OCI-LY7 (cell line): ENCODE results near the gene ZFP36L2.
"Not testable (repeated sequence)": the region's sequence is repeated elsewhere in the genome, so short reads cannot be mapped to it uniquely, and the experiment has no call there.

Experiments used
- CTCF ChIP-seq: fragments of 200-600 bp; sonication (generic); conservative IDR thresholded peaks from 2 replicates; pipeline ENCODE4 v1.5.1; 2014; ENCODE audit warnings: mild to moderate bottlenecking, antibody characterized with exemption, low read length, moderate library complexity, mixed read lengths
- EZH2phosphoT487 ChIP-seq: fragments of 200-600 bp; sonication (generic); IDR thresholded peaks from 2 replicates; pipeline ENCODE4 v1.6.1; 2018; ENCODE audit warnings: low read depth, borderline replicate concordance, mild to moderate bottlenecking, mixed run types, antibody characterized with exemption, low read length, moderate library complexity, mixed read lengths

GRCh38 chr2:43189861-43190260, 36.5 kb downstream of the ZFP36L2 start:
- TF ChIP-seq CTCF, EZH2phosphoT487: not testable (repeated sequence)
